CD4-positive, alpha-beta T cell (primary cell): Measurements from ENCODE around the gene PRCP. TPM values are rescaled to one million over a fixed set of nuclear protein-coding genes. Genes with fewer than 3 reads are reported as not detected.

Experiments used
- ATAC-seq: fragments of 200-7000 bp; cut with Tn5 transposase; one replicate; pipeline ENCODE4 v1.10.0; 2022; ENCODE audit warnings: mild to moderate bottlenecking; ENCODE audit not compliant: poor library complexity
- CTCF ChIA-PET: fragments of 350-600 bp; sonication (Branson Sonifier 250); formaldehyde crosslinking; loops from one replicate; lab custom pipeline; 2021; ENCODE audit warnings: antibody characterized with exemption, inconsistent platforms; lab: Charles Lee
- POLR2A ChIA-PET: fragments of 350-600 bp; sonication (Branson Sonifier 250); formaldehyde crosslinking; loops from one replicate; lab custom pipeline; 2021; ENCODE audit warnings: antibody characterized with exemption, inconsistent platforms; lab: Charles Lee
- DNase-seq, 14 experiments: peaks; one replicate each; pipeline ENCODE4 v3.0.0-alpha.2; 2013 to 2020; ENCODE audit warnings: mixed read lengths in 2 of 14
- H3K27ac ChIP-seq, 2 donors: one replicate each; pipeline versions ENCODE4 v1.5.1 to v1.7.0; 2013; ENCODE audit warnings: low read length in 2 of 2, low read depth in 1 of 2, mild to moderate bottlenecking in 1 of 2
- H3K27me3 ChIP-seq, 2 experiments: 1 replicate in 1 of 2; 2 replicates in 1 of 2; pipeline versions ENCODE4 v1.6.1 to v1.7.0; 2013; ENCODE audit warnings: low read length in 2 of 2, control low read depth in 1 of 2, mild to moderate bottlenecking in 1 of 2, moderate library complexity in 1 of 2; ENCODE audit not compliant: insufficient read depth in 2 of 2, control insufficient read depth in 1 of 2
- H3K36me3 ChIP-seq: one replicate; pipeline ENCODE4 v1.6.1; 2013; ENCODE audit warnings: low read length, control low read depth; ENCODE audit not compliant: insufficient read depth
- H3K4me1 ChIP-seq: one replicate; pipeline ENCODE4 v1.6.1; 2013; ENCODE audit warnings: low read length, control low read depth; ENCODE audit not compliant: insufficient read depth
- H3K4me3 ChIP-seq: one replicate; pipeline ENCODE4 v1.5.1; 2013; ENCODE audit warnings: mild to moderate bottlenecking, low read length, moderate library complexity
- H3K9me3 ChIP-seq, 2 experiments: 1 replicate in 1 of 2; 2 replicates in 1 of 2; pipeline versions ENCODE4 v1.6.1 to v1.7.0; 2013; ENCODE audit warnings: low read length in 2 of 2, mild to moderate bottlenecking in 2 of 2, control low read depth in 1 of 2, moderate library complexity in 1 of 2; ENCODE audit not compliant: control insufficient read depth in 1 of 2, insufficient read depth in 1 of 2
- H3K27ac Mint-ChIP-seq: one replicate; pipeline ENCODE4 v1.8.0; 2020; ENCODE audit warnings: mixed read lengths
- H3K27me3 Mint-ChIP-seq: one replicate; pipeline ENCODE4 v1.8.0; 2021; ENCODE audit warnings: mixed read lengths
- H3K36me3 Mint-ChIP-seq: one replicate; pipeline ENCODE4 v1.8.0; 2021; ENCODE audit warnings: low read depth, mixed read lengths
- H3K4me1 Mint-ChIP-seq: one replicate; pipeline ENCODE4 v1.8.0; 2021; ENCODE audit warnings: low read depth, mixed read lengths
- H3K4me3 Mint-ChIP-seq: one replicate; pipeline ENCODE4 v1.8.0; 2020; ENCODE audit warnings: mild to moderate bottlenecking, mixed read lengths
- H3K9me3 Mint-ChIP-seq: one replicate; pipeline ENCODE4 v1.8.0; 2020; ENCODE audit warnings: mixed read lengths
- intact Hi-C, 2 experiments: fragments of 100-400 bp; cut with DNase I in 1 of 2; cut with micrococcal nuclease in 1 of 2; formaldehyde crosslinking; loops; one replicate each; pipeline versions ENCODE4 v1.15.1 to v1.9.0; 2023 to 2025; cut with DNase I, micrococcal nuclease
- total RNA-seq, 174 experiments: library from RNA in 2 of 174; stranded (reverse) in 2 of 174; gene quantifications; one replicate each; pipeline ENCODE4 v1.2.3 and lab custom pipeline; 2021 to 2026
- TF ChIP-seq, protein P1 (sequence below): fragments of 200-600 bp; IDR thresholded peaks from one replicate; pipeline ENCODE4 v1.8.0; 2022; ENCODE audit warnings: antibody characterized with exemption, mild to moderate bottlenecking

The PRCP gene
- total RNA-seq, 2 experiments from 2014 or later, result 13.7 to 16.0 TPM

DNA sequence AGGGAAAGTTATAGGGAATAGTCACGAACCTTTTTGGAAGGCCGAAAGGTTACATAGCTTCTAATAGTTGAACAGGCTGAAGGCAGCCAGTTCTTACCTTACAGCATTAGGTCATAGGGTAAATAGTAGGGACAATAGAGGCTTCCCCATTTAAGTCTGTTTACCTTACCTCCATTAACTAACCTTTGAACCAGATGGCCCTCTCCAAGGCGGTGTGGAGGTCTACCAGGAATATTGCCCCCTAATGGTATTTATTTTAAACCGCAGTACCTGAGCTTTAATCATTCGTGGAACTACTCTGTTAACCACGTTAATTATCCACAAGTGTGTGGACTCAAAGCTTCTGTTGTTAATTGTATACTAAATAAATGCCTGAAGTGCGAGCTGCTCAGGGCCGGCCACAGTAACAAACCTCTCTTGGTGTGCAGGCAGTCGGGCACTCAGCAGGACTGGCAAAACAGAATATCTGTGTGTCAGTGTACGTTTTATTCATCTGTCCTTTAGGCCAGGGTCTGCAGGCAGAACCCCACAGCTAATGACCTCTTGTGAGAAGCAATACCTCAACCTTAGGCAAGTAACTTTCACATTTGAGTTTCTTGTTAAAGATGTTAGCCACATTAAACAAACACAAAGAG, 81.7 kb downstream of the PRCP start:
- H3K4me3 Mint-ChIP-seq, result no peak overlapping the region
- H3K36me3 ChIP-seq, result no peaks in the 10 kb centered on the region
- H3K27me3 Mint-ChIP-seq, result peaks cover 19% of the 10 kb centered on the region
- DNase-seq, result no peak
- H3K27ac Mint-ChIP-seq, result no peak overlapping the region
- H3K27ac ChIP-seq, result no peak overlapping the region
- ChIA-PET CTCF (no interaction called here), POLR2A (no interaction called here)
- no peak for ATAC-seq
- TF ChIP-seq, protein P1, sequence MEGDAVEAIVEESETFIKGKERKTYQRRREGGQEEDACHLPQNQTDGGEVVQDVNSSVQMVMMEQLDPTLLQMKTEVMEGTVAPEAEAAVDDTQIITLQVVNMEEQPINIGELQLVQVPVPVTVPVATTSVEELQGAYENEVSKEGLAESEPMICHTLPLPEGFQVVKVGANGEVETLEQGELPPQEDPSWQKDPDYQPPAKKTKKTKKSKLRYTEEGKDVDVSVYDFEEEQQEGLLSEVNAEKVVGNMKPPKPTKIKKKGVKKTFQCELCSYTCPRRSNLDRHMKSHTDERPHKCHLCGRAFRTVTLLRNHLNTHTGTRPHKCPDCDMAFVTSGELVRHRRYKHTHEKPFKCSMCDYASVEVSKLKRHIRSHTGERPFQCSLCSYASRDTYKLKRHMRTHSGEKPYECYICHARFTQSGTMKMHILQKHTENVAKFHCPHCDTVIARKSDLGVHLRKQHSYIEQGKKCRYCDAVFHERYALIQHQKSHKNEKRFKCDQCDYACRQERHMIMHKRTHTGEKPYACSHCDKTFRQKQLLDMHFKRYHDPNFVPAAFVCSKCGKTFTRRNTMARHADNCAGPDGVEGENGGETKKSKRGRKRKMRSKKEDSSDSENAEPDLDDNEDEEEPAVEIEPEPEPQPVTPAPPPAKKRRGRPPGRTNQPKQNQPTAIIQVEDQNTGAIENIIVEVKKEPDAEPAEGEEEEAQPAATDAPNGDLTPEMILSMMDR, result no peak
- H3K4me1 ChIP-seq, result no peaks in the 10 kb centered on the region
- H3K9me3 ChIP-seq, result no peaks in the 10 kb centered on the region
- H3K36me3 Mint-ChIP-seq, result no peaks in the 10 kb centered on the region
- peaks cover 0 to 6% of the 10 kb centered on the region in 2 experiments for H3K27me3 ChIP-seq
- intact Hi-C loops, result no loop called here
- no peaks in the 10 kb centered on the region for H3K9me3 Mint-ChIP-seq
- H3K4me3 ChIP-seq, result no peak overlapping the region
- no peaks in the 10 kb centered on the region for H3K4me1 Mint-ChIP-seq

DNA sequence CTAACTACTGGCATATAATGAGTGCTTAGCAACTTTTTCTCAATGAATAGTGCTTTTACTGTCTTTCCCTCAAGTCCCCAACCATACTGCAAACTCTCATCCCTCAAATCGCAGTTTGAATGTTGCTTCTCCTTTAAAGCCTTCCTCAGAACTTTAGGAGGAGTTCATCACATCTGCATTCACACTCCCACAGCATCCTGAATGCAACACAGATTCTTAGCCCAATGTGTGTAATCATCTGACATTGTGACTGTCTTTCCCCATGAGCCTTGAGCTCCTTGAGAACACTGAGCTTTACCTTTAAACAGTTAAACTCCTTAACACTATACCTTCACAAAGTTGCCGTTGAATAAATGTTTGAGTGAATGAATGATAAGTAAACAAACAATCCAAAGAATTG, 84.8 kb downstream of the PRCP start:
- H3K36me3 ChIP-seq, result no peaks in the 10 kb centered on the region
- CTCF ChIA-PET, result interaction anchor here (1.1 kb wide), 1 partner anchor 42 kb away, joined by 3 read pairs; no protein-coding TSS in a partner anchor
- no peak overlapping the region for H3K4me3 Mint-ChIP-seq
- H3K4me1 ChIP-seq, result no peaks in the 10 kb centered on the region
- H3K9me3 Mint-ChIP-seq, result no peaks in the 10 kb centered on the region
- no peak overlapping the region for H3K27ac Mint-ChIP-seq
- peaks cover 36% of the 10 kb centered on the region for H3K27me3 Mint-ChIP-seq
- no peaks in the 10 kb centered on the region for H3K36me3 Mint-ChIP-seq
- peaks cover 0 to 6% of the 10 kb centered on the region in 2 experiments for H3K27me3 ChIP-seq
- DNase-seq, result no peak
- intact Hi-C loops, result no loop called here
- POLR2A ChIA-PET, result no interaction called here
- no peak for ATAC-seq
- H3K4me3 ChIP-seq, result no peak overlapping the region
- H3K4me1 Mint-ChIP-seq, result no peaks in the 10 kb centered on the region
- no peak overlapping the region for H3K27ac ChIP-seq
- no peaks in the 10 kb centered on the region for H3K9me3 ChIP-seq
- TF ChIP-seq, protein P1, result no peak

DNA sequence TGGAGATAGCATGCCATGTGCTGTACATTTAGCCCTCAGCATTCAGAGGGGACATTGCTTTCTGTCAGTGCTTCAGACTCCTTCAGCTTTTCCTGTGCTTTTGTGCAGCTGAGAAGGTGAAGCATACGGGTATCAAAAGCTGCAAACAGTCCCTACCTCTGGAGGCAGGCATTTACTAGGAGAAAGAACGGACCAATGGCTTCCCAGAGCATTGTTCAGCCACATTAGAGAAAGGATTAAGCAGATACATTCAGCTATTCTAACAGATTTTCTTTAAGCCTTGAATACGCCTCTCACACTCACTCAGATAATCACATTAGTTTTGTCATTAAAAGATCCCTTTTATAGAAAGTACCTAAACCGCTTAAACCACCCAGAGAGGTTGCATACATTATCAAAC, 85.9 kb downstream of the PRCP start:
- CTCF ChIA-PET, result no interaction called here
- no peak overlapping the region for H3K27ac ChIP-seq
- H3K4me3 Mint-ChIP-seq, result no peak overlapping the region
- ATAC-seq, result no peak
- H3K4me1 ChIP-seq, result no peaks in the 10 kb centered on the region
- no peak overlapping the region for H3K27ac Mint-ChIP-seq
- H3K36me3 Mint-ChIP-seq, result no peaks in the 10 kb centered on the region
- no peaks in the 10 kb centered on the region for H3K4me1 Mint-ChIP-seq
- H3K4me3 ChIP-seq, result no peak overlapping the region
- no peaks in the 10 kb centered on the region for H3K9me3 ChIP-seq
- TF ChIP-seq, protein P1, result no peak
- no peaks in the 10 kb centered on the region for H3K9me3 Mint-ChIP-seq
- intact Hi-C loops, result no loop called here
- H3K27me3 Mint-ChIP-seq, result peaks cover 42% of the 10 kb centered on the region
- no peak for DNase-seq
- H3K36me3 ChIP-seq, result no peaks in the 10 kb centered on the region
- POLR2A ChIA-PET, result no interaction called here
- H3K27me3 ChIP-seq, result peaks cover 0 to 6% of the 10 kb centered on the region in 2 experiments
